ENCODE results near the gene CDC42BPG.

Gene CDC42BPG

GRCh38 chr11:64864473-64865285, 20.2 kb upstream of the CDC42BPG start:
- DNase-seq (ENCODE audit: low read depth in 2 of 3, low spot score in 1 of 3): peak; percentile 63 to 74 (median 65)

- no peak for DNase-seq (ENCODE audit: low read depth in 2 of 3, low spot score in 1 of 3)
Observed at GRCh38 chr11:64864135-64864472, 19.7 kb upstream of the CDC42BPG start.

DNA sequence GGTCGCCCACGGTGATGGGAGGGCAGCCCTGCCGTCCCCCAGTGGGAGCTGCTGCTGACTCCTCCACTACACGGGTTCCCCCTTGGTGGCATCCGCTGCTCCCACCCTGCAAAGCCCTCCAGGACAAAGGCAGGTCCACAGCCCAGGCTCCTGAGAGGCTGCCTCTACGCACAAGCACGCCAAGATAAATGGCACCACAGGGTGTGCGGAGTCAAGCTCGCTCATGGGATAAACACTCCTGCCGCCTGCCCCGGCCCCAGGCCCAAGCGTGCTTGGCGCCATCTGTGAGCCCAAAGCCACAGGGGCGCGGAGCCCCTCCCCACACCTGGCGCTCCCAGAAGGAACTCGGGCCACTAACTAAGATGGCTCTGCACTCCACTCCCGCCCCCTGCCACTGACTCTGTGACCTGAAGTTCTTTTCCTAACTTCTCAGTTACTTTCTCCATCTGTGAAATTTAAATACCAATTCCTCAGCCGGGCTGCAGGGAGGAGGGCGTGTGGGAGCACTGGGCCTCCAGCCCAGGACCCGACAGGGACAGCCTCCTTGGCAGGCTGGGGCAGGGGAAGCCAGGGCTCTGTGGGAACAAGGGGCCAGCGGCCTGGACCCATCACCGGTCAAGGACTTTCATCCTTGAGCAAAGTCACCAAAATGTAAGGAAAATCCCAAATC, 19.1 kb upstream of the CDC42BPG start:
- no peak for DNase-seq (ENCODE audit: low read depth in 2 of 3, low spot score in 1 of 3)

GRCh38 chr11:64862987-64863390, 18.5 kb upstream of the CDC42BPG start:
- no peak for DNase-seq (ENCODE audit: low read depth in 2 of 3, low spot score in 1 of 3)

DNA sequence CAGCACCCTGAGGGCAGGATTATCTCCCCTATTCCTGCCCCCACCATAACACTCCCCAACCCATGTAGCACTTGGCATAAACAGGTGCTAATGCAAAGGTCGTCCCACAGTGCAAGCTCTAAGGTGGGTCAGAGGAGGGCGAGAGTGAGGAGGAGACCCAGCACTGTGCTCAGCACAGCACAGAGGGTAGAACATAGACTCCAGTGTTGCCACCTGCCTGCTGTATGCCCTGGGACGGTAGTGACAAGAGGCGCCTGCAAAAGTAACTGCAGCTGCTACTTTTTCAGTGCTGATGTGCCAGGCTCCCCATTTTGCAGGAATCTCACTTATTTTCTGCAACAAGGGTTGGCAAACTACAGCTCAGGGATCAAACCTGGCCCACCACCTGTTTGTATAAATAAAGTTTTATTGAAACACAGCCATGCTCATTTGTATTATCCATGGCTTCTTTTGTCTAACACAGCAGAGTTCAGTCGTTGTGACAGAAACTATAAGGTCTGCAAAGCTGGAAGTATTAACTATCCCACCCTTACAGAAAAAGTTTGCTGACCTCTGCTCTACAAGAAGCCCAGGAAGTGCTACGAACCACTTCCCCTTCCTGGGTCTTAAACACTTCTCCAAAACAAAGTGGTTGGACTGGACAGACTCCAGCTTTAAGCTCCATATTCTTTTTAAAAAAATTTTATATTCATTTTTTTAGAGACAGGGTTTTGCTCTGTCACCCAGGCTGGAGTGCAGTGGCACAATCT, 16.9 kb upstream of the CDC42BPG start:
- no peak for DNase-seq (ENCODE audit: low read depth in 2 of 3, low spot score in 1 of 3)

- DNase-seq (ENCODE audit: low read depth in 2 of 3, low spot score in 1 of 3): peak in 2 of 3 donors; percentile 59 to 62
Observed at GRCh38 chr11:64859542-64860414, 15.3 kb upstream of the CDC42BPG start.

GRCh38 chr11:64858467-64859263, 14.2 kb upstream of the CDC42BPG start:
- DNase-seq (ENCODE audit: low read depth in 2 of 3, low spot score in 1 of 3): no peak

DNA sequence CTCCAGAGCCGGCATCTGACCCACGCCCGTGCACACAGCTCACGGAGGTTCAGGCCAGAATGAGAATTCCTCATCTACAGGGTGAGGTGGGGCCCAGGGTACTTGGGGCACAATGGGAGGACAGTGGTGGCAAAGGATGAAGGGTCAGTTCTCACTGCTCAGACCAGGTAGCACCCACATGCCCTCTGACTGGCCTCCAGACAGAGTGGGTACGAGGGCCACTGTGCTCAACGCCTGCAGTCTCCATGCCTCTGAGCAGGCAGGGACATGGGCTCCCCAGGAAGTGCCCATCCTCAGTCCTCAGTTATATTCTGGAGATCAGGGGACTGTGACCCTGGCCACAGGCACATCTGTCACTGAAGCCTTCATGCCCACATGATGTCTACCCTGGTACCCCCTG, 13.0 kb upstream of the CDC42BPG start:
- DNase-seq (ENCODE audit: low read depth in 2 of 3, low spot score in 1 of 3): no peak

DNA sequence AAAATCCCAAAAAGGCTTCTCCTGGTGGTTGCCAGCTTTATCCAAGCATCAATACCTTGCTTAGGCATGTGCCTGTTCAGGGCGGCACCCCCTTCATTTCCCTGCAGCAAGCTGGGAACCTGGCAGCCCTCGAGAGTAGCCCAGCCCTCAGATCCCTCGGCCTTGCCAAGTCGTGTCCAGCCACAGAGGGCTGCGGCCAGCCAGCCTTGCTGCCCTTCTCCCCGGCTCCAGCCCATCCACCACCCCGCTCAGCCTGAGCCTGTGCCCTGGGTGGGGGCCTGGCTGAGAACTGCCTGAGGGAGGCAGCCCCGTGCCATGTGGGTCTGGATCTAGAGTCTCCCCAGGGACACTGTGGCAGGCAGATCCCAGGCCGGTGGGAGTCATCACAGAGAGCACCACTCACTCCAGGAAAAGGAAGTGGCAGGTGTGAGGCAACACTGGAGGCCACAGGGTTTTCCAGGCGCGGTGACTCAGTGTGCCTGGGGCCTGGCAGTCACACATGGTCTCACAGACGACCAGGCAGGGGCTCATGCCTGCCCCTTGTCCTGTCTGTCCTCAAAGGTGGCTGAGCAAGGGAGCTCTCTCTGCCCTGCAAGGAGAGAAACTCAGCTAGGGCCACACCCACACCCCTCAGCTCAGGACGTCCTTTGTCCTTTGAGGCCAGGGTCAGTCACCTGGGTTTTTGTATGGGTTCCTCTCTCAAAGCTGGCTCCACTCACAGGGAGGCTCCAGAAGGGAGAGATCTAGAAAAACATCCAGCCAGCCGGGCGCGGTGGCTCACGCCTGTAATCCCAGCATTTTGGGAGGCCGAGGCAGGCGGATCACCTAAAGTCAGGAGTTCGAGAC, 12.2 kb upstream of the CDC42BPG start:
- peak; percentile 64 to 75 (median 71) for DNase-seq (ENCODE audit: low read depth in 2 of 3, low spot score in 1 of 3)

- no peak for DNase-seq (ENCODE audit: low read depth in 2 of 3, low spot score in 1 of 3)
Observed at GRCh38 chr11:64855596-64856304, 11.3 kb upstream of the CDC42BPG start.

DNA sequence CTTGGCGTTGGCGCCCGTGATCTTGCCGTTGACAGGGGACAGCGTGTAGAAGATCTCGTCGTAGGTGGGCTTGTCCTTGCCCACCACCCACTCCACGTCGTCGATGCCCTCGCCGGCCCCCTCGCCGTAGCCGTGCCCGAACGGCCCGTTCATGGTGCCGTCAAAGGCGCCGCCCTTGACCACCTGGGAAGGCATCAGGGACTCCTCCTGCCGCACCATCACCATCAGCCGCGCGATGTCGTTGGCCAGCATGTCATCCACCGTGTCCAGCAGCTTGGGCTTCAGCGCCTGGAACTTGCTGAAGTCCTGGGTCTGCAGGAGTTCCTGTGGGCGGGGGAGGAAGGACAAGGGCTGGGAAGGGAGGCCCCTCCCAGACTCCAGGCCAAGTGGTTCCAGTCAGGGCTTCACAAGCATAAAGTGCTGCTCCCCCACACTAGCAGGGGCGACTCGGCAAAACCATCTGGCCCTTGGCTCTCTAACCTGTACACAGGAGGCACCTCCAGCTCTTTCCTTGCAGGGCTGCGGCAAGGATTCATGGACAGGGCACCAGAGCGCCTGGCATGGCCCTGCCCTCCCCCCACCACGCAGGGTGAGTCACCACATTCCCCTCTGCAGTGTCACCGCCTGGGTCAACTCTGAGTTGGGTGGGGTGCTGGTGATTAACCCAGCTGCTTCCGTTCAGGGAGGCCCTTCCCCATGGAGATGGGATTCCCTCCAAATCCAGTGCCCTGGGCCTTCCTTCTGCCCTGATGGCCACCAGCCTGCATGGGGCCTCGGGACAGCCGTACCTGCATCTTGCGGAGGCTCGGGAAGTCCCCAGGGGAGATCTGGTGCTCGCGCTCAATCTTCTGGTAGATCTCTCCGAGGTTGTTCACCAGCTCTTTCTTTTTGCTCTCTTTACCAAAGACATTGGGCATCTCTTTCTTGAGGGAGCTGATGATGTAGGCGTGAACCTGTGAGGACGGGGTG, 10.4 kb upstream of the CDC42BPG start:
- no peak for DNase-seq (ENCODE audit: low read depth in 2 of 3, low spot score in 1 of 3)

DNA sequence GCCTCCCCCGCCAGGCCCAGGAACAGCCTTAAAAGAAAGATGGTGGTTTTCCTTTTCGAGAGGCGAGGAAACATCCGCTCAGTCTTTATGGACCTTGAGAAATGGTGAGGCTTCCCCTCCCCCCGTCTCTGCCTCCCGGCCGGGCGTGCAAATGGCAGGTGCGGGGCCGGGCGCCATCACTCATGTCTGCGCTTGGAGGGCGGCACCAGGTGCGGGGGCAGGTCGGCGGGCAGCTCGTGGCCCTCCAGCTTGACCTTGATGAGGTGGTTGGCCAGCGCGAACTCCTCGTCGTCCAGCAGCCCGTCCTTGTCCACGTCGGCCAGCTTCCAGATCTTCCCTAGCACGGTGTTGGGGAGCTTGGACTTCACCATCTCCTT, 9.7 kb upstream of the CDC42BPG start:
- DNase-seq (ENCODE audit: low read depth in 2 of 3, low spot score in 1 of 3): no peak

GRCh38 chr11:64853709-64854108, 9.3 kb upstream of the CDC42BPG start:
- DNase-seq (ENCODE audit: low read depth in 2 of 3, low spot score in 1 of 3): no peak

DNA sequence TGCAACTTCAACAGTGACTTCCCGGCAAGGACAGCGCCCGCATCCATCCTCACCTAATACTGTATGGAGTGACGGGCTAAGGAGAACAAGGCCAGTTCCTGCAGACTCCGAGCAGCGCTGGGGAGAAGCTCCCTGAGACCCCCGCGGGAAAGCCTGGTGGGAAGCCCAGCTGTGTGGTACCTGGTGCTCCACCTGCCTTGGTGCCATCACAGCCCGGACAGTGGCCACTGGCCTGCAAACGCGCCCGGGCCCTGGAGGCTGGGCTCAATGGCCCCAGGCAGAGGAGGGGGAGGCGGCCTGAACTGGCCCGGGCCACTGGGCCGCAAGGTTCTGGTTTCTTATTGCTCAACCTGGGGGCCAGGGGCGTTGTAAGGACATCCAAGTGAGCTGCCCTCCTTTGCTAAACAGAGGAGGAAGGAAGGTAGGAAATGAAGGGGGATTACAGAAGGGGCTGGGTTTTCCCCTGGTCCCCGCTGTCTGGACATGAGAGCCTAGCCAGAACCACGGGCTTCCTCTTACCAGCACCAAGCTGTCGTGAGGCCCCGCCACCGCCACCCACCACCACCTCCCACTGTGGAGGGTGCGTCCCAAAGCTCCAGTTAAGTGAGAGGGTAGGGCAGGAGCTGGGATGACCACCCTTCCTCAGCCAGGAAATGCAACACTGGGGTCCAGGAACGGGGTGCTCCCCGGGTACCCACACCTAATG, 8.5 kb upstream of the CDC42BPG start:
- no peak for DNase-seq (ENCODE audit: low read depth in 2 of 3, low spot score in 1 of 3)

- DNase-seq (ENCODE audit: low read depth in 2 of 3, low spot score in 1 of 3): no peak
Observed at GRCh38 chr11:64851831-64852351, 7.4 kb upstream of the CDC42BPG start.

DNA sequence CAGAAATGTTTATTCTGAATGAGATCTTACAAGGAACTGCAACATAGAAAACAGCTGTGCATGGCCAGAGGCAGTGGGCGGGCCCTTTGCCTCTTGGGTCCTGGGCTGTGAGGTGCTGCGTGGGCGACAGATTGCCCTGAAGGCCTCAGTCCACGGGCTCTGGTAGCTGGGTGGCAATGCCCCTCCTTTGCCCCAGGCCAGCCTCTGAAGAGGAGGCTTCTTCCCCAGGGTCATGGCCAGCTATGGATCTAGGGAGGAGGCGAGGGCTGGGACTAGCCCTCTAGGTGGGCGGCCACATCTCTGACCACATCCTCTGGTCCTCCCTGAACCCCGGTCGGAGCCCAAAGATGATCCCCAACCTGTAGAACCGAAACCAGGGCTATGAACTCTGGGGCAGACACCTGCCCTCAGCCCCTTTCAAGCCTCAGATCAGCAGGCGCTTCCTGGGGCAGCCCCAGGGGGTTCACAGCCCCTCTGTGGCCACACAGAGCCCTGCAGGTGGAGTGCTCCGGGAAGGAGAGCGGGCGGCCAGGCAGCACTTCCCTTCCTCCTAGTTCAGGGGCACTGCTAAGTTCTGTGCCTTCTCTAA, 6.6 kb upstream of the CDC42BPG start:
- DNase-seq (ENCODE audit: low read depth in 2 of 3, low spot score in 1 of 3): peak in 1 of 3 donors; percentile 52

All from stimulated activated CD4-positive, alpha-beta T cell treated with anti-CD3 and anti-CD28 coated beads, Interleukin-12 subunit alpha, Interleukin-12 subunit beta, amount 100 ng/mL, for 48 hours (primary cell).